Epidermal melanocyte (primary cell): ENCODE data around the gene MSI2.

Source experiments
- DNase-seq: peaks from one replicate; pipeline ENCODE4 v3.0.0; 2011; ENCODE audit warnings: low spot score; ENCODE audit not compliant: insufficient read length

The MSI2 gene

GRCh38 chr17:57391076-57391825 is 134.9 kb downstream of the MSI2 start:
- no peak for DNase-seq

GRCh38 chr17:57391857-57392471 is 135.6 kb downstream of the MSI2 start:
- DNase-seq: no peak

DNA sequence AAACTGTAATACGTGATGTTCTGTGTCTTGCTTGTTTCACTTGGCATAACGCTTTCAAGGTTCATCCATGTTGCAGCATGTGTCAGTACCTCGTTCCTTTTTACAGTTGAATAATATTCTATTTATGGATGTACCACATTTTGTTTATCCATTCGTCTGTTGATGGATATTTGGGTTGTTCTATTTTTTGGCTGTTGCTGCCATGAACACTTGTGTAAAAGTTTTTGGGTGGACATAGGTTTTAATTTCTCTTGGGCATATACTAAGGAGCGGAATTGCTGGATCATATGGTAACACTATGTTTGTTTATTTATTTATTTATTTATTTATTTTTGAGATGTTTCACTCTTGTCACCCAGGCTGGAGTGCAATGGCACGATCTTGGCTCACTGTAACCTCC is 137.0 kb downstream of the MSI2 start:
- no peak for DNase-seq

DNA sequence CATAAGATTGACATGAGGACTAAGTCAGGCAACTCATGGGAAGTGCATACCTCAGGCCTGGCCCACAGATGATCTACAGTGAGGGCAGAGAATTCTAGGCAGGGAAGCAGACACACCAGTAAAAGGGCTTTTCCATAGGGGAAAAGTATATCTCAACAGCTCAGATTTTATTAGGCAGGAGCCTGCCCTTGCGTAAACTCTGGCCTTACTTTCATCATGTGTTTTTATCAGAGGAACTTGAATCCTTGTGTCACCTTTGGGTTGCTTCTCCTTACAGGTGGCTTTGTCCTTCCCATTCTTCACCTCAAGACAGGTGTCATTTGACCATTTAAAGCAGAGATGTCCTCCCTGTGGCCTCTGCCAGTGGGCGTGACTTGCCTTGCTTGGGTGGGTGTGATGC is 138.1 kb downstream of the MSI2 start:
- no peak for DNase-seq

GRCh38 chr17:57395721-57396321 is 139.5 kb downstream of the MSI2 start:
- no peak for DNase-seq

GRCh38 chr17:57396511-57396921 is 140.2 kb downstream of the MSI2 start:
- DNase-seq: no peak

GRCh38 chr17:57397402-57397801 is 141.1 kb downstream of the MSI2 start:
- DNase-seq: no peak

DNA sequence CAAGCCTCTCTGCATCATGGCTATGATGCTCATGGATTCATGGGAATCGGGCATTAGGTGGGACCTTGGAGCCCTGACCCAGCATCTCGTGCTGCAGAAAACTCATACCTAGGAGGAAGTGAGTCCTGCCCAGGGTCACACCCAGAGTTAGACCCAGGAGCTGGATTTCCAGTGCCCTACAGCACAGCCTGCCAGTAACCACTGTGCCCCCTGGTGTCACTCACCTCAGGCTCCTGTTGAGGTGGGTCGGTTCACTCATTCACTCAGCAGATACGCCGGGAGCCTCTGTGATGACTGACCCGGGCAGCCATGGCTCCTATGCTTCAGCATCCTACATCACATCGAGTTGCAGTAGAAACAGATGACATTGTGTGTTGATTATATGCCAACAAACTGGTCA is 143.4 kb downstream of the MSI2 start:
- no peak for DNase-seq

- DNase-seq: no peak
Measured at GRCh38 chr17:57400648-57401047, 144.3 kb downstream of the MSI2 start.

- no peak for DNase-seq
Measured at GRCh38 chr17:57401556-57402488, 145.5 kb downstream of the MSI2 start.

DNA sequence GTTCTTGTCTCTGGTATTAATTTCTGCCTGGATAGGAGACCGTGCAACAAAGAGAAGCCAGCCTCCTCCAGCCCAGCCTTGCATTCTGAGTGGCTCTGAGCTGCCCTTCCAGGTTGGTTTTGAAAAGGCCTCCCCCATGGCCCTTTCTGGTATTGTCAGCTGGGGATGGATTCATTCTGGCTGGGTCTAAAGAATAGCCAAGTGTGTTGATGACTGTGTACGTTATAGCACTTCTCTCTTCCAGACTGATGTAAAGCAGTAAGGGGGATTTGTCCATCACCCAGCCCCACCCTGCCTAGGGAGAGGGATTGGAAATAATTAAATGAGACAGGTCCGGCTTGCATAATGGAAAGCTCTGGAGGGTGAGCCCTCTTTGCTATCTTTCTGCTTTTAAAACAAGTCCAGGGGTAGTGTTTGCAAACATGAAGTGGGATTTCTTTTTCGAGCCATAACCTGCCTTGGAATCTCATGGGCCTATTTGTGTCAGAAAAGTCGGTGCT is 146.4 kb downstream of the MSI2 start:
- DNase-seq: no peak

- no peak for DNase-seq
Measured at GRCh38 chr17:57403236-57403635, 146.9 kb downstream of the MSI2 start.

GRCh38 chr17:57404073-57404472 is 147.8 kb downstream of the MSI2 start:
- DNase-seq: no peak

DNA sequence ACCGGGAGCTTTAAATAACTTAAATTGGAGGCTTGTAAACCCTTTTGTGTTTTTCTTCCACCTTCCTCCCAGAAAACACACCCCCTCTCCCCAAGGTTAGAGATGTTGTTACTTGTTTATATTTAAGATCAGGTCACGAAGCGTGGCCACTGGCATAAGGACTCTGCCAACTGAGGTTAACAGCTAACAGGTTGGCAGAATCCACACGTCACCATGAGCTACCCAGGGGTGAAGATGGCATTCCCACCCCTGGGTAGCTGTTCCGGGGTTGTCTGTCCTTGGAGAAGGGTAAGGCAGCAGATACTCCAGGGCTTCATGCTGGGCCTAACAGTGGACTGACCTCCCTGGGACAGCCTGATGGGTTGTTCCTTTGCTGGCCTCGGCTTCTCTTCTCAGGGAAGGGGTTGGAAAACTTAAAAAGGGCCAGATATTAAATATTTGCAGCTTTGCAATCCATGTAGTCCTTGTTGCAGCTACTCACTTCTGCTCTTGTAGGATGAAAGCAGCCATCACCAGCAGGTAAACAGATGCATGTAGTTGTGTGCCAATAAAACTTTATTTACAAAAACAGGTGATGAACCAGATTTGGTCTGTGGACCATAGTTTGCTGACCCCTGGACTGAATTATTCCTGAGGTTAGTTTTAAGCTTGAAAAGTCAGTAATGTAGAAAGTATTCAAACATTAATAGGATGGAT is 148.6 kb downstream of the MSI2 start:
- DNase-seq: no peak

DNA sequence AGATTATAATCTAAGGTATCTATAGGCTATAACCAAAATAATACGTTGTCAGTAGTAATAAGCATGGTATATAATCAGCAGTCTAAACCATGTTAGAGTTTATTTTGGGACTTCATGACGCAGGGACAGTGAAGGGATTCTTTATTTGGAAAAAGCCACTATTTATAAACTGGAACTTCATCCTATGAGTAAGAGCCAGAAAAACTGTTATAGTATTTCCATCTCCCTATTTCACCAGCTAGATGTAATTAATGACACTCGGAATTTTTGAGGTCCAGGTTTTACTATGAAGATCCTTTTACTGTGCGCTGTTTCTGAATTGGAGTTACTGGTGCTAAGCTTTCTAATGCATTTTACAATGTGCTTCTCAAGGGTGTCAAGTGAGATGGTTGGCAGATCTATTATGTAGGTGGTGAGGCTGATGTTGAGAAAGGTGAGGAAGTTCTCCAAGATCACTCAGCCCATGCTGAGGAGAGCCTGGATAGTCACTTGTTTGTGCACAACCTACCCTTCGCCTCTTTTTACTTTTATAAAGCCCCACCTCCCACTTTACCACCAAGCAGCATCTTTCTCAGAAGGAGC is 149.3 kb downstream of the MSI2 start:
- no peak for DNase-seq

- no peak for DNase-seq
Measured at GRCh38 chr17:57406131-57406980, 150.0 kb downstream of the MSI2 start.

DNA sequence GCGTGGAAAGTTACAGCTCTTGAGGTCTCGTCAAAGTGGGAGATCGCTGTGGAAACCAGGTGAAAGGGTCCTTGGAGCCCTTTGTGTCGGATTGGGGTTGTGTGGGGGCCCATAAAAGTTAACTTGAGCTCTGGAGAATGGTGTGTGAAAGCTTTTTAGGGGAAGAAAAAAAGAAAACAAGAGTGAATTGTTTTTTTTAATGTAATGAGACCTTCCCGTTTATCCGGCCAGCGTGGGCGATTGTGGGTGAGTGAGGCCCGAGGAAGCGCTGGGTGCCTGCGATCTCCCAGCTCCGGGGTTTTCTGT is 150.6 kb downstream of the MSI2 start:
- no peak for DNase-seq

DNA sequence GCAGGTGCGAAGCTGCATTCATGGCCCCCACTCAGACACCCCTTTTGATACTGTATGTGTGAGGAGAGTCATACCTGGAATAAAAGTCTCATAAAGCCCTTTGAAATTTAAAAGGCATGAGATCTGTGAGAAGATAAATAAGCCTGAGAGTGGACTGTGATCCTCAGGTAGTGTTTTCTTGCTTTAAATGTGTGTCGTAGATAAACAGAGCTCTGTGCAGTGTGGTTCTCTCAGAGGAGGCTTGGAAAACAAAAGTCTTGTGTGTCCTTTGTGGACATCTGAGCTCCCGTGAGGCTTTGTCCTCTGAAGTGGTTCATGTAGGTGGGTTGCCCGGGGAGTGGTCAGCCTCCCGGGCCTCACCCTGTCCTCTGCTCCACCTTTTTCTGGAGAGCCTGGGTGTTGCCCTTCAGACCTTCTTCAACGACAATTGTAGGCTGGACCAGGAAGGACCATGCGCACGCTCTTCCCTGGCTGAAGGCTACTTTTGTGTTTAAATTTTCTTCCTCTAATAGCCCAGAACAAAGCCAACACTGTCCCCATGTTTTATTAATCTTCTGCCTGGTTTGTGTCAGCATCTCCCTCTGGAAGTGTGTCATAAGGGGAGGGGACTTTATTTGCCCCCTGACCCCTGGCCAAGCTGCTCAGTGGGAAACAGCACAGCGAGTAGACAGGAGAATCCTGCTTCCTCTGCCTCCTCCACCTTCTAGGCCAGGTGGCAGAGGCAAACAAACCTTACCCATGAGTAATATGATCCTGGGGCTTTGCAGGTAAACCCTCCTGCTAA is 151.2 kb downstream of the MSI2 start:
- no peak for DNase-seq
